NCI-H345 treated with DMSO at 0.1 percent for 48 hours (cell line): ENCODE measurements around the gene HIGD1A.

ENCODE experiments used
- DNase-seq: peaks from one replicate; lab custom pipeline; 2025; ENCODE audit not compliant: unreplicated experiment; lab: John Stamatoyannopoulos, UW

The HIGD1A gene

DNA sequence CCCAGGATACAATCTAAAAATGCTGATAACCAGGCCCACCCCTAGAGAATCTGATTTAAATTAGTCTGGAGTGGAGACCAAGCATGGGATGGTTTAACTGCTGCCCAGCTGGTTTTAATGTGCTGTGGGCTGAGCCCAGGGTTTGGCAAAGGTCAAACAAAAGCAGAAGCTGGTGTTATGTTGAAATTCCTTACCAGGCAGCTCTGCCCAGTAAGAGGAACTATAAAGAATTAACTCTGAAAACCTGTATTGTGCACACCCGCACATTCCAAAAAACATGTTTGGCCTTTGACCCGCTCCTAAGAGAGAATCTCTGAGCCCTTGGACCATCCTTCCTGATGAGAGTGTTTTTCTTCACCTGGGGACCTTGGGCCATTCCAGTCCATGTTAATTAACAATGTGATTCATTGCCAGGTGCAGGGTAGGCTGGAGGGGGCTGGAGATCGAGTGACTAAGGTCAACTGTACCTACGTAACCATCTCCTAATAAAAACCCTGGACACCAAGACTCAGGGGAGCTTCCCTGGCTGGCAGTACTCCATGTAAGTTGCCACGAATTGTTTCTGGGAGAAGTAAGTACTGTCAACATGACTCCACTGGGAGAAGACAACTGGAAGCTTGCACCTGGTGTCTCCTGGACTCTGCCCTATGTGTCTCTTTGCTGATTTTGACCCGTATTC, 42.1 kb downstream of the HIGD1A start:
- no peak for DNase-seq

DNA sequence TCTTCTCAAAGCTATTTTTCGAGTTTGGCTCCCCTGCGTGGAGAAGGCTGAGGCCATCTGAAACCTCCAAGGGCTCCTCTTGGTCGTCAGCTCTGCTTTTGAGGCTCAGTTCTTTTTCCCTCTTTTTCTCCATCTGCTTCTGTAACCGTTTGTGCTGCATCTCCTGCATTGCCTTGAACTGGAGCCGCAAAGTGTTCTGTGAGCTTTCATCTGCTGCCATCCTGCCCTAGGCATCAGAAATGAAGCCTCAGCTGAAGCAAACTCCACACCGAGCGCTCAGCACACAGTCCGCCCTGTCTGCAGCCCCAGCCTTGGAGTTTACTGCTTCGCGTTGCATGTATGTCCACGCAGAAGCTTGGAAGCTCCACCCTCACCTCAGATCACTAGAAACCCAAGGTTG, 46.2 kb downstream of the HIGD1A start:
- DNase-seq, result no peak

DNA sequence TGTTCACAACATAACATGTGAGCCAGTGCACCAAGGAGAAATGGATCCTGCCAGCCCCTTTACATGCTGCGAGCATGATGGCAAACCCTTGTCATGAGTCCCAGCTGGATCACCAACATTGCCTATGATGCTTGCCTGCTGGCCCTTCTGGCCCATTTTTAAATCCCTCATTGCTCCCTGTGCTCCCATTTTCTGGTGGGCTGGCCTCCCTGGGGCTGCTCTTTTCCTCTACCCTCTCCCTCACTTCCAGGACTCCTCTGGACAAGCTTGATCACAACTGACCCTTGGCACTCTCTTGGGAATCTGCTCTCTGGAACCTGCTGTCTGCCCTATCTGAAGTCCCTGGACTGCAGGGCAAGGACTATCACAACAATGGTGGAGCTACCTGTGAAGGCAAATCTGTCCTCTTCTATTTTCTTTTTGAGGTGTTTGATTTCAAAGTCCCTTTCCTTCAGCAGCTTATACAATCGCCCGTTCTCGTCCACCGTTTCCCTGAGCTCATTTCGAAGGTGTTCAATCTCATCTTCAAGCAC, 47.5 kb downstream of the HIGD1A start:
- DNase-seq, result no peak

DNA sequence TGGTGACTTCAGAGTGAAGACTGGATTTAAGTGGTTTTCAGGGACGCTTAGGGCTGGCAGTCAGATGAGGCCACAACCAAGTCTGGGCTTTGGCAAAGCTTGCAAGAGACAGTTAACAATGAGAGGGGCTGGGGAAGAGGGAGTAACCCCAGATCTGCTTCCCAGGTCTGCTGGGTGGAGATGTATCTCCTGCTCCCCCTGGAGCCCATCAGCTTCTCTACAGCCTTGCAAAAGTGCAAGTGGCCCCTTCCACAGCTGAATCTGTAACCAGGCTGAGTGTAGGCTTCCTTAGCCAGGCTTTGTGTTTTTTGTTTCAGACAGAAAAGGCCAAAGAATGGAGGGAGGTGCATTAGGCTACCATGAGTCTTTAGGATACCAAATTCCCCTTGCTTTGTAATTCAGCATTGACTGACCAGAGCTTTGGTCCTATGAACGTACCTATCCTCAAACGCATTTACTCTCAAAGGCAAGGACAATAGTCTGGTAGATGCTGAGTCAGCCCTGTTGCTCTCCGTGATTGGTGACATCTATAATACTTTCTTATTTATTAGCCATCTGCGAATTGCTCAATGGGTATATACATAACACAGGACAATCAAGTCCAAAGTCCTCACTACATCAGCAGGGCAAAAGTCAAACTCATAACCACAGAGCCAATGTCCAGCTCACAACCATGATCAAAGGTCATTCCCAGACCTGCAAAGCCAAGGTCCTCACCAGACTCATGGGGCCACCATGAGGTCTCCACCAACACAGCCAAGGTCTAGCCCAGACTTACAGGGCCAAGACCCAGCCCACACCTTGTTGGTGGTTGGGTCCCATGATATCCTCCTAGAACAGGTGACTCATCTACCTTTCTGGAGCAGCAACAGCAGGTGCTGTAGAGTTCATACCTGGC, 48.4 kb downstream of the HIGD1A start:
- no peak for DNase-seq

DNA sequence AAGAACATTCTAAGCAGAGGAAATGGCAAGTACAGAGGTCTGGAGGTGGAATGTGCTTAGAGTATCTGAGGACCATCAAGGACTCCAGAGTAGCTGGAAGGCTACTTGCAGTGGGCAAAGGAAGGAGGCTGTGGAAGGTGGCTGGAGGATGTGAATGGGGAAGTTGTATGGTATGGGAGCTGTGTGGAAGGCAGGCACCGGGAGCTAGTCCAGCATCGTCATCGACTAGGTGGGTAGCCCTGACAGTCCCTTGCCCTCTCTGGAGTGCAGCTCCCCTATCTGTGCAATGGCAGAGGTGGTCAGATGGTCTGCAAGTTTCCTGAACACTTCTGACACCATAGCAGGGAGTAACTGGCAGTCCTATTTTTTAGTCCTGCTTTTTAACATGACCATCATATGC, 50.5 kb downstream of the HIGD1A start:
- DNase-seq, result no peak

DNA sequence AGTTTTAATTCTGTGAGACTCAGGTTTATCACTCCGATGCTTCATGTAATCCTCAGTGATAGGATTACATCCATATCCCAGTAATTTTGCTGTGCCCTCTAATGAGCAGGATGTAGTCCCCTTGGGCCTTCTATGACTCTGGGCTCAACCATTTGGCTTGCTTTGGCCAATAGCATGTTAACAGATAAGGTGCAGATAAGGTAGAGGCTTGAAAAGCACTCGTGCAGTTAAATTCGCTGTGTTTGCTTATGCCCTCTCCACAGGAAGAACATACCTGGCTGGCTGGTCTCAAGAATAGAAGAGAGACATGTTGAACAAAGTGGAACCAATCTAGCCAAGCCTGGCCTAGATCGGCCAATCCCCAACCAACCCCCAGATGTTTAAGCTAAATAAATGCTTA, 51.3 kb downstream of the HIGD1A start:
- DNase-seq, result no peak

DNA sequence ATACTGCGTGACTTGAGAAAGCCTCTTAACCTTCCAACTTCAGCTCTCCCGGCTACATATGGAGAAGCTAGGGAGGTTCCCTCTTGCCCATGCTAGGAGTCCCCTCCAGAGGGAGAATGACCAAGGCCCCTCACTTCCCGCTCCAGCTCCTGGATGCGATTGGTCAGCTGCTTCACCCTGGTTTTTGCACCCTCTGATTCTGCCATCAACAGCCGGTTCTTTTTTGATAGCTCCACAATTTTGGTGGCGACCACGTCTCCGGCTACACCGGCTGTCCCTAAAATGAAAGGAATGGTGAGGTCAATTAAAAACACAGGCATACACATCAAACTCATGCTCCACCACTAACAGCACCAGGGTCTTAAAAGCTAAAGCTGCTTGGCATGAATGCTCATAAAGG, 51.8 kb downstream of the HIGD1A start:
- no peak for DNase-seq

DNA sequence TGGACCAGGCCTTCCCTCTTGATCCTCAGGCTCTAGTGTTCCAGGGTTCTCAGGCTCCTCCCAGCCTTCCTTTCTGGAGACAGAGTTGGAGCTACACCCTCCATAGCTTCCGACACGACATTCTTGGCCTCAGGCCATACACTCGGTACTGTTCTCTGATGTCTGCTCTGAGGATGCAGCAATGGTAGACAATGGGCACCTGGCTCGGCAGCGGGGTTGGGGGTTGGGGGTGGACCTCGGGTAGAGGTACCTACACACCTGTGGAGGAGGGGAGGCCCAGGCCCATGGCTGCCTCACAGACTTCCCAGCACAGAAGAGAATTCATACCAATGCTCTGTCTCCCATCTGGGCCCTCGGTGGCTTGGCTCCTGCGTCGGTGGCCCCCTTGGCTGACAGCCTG, 52.7 kb downstream of the HIGD1A start:
- no peak for DNase-seq

DNA sequence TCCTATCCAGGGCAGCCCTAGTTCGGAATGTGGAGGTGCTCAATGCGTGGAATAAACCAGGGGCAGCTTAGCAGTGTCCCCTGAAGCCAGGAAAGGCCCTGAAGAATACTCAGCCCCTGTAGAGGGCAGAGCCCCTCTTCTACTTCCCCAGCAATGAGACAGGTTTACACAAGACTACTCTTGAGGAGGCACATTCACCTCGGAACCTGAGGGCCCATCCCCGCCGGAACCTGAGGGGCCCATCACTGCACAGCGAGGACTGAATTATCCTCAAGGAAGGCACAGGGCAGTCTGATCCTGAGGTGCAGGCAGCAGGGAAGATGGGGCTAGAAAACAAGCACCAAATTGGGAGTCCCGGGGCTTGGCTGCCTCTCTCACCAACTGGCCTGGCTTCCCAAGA, 53.5 kb downstream of the HIGD1A start:
- no peak for DNase-seq

DNA sequence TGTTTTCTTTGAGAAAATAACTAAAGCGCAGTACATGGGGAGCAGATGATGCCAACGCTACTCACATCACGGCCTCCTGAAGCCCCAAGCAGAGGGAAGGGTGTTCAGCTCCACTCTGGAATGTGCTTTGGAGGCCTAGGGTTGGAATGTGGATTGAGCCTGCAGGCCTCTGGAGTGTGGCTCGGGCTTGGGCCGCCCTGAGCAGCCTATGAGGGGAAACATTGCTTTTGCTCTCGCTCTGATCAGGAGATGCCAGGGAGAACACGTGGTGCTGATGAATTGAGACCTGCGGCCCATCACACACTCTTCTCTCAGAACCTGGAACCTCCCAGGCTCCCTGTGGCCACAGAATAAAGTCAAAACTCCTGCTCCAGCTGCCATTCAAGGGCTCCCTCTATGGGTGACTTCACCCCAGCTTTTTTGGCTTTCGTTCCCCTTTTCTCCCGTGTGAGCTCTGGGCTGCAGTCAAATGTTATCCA, 54.5 kb downstream of the HIGD1A start:
- no peak for DNase-seq

DNA sequence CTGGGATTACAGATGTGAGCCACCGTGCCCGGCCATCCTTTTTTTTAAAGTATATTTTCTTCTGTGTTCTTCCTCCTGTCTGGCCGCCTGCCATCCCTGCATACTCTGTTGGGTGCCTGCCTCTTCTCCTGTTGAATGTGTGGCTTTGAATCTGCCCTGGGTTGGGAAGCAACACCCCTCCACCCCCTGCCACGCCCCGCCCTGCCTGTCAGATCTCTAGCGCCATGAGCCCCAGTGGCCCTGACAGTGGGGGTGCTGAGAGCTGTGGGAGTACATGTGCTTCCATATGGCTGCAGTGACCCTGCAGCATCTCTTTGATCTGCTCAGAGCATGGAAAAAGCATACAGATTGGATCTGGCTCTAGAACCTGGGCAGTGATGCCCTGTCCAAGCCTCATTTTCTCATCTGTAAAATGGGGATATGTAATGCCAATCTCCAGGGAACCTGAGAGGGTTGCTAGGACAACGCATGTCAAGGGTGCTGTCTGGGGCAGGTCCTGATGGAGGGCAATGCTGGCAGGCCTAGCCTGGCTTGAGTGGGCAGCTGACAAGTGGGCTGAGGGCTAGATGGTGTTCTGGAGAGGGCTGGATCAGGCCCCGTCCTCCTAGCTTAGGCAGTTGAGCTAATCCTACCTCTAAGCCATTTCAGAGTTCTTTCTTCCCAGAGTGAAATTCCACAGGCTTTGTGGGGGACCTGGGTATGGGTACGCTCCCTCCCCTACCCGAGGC, 55.1 kb downstream of the HIGD1A start:
- DNase-seq, result no peak

DNA sequence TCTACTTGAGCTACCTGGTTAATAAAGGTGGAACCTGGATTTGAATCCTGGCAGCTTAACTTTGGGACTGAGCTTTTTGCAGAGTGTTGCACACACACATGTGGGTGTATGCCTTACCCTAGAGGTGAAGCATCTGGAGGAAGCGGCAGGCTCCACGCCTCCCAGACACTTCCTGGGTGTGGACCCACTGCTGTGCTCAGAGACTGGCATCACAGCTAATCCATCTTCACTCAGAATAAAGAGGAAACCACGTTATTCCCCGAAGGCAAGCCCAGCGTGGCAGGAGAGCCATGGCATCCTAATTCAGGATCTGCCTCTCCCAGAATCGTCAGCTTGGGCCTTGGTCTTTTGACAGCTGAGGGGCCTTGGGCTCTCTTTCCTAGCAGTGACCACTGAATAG, 56.7 kb downstream of the HIGD1A start:
- DNase-seq, result no peak

DNA sequence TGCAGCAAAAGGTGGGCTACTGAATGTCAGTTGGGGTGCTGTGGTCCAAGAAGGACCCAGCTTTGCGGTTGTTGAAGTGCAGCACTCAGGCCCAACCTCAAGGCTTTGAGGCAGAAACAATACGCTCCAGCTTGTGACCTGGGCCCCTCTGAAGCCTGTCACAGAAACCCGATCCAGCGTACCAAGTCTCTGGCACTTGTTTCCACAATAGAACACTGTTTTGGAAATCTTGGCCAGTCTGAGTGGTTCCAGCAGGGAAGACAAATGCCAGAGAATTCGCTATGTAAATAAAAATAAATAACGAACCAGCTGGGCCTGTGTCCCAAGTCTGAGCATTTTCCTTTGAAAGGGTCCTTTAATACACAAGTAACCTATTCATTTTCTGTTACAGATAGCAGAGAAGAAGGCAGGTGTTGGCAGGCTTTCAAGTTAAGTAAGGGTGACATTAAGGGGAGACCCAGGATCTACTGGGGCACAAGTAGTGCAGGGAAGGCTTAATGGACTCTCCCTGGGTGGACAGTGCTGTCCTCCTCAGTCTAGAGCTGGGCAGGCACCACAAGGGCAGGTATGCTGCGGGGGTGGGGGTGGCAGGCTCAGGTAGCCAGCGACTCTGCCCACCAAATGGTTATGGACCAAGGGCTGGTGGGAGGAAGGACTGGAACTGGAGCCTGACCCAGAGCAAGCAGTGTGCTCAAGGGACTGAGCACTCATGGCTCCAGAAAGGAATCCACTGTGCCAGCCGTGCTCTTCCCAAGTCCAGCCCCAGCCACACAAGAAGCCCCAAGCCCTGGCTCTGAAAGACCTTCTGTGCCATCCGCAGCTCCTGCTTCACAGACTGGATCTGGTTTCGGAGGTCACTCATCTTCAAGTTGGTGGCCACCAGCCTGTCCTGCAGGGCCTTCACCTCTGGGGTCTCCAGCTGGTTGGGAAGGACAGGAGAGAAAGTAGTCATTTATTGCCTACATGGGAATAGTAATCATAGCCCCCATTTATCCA, 57.5 kb downstream of the HIGD1A start:
- no peak for DNase-seq

DNA sequence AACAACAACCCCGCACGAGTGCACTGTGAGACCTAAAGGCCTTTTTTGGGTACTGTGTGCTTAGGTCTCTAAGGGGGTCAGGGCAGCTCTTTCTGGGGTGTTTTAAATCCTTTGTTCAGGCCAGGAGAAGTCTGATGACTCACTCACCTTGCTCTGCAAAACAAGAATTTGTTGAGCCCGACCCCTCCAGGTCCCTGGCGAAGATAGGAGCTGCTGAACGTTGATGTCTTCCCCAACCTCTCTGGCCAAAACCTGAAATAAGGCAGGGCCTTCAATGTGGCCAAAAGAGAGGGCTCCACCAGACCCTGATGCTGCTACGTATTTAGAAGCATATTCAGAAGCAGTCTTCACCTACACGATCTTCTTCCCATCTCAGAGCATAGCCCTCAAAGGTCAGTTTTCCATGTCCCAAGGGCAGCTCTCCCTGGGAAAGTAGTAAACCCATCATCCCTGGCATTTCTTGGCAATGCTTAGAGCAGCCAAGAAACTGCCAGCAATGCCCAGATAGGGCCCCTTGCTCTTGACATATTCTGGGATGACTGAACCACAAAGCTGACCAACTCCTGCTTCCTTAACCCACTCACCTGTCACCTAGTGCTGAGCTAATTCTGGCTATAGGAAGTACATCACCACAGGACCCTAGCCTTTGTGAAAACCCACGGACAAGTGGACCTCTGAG, 58.4 kb downstream of the HIGD1A start:
- no peak for DNase-seq

DNA sequence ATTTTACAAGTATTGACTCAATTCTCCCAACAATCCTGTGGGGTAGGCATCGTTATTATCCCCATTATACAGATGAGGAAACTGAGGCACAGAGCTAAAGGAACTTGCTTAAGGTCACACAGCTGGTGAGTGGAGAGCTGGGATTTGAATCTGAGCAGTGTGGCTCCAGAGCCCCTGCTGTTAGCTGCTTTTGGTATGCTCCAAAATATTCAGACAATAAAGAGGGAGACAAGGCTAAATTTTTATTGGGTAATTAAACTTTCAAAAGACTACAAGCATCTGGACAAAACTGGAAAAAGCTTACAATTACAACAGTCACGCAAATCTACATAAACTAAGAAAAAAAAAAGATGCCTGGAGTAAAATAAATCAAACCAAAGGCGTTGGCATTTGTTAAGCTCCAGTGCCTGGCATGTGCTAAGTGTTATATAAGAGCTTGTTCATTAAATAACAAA, 59.0 kb downstream of the HIGD1A start:
- DNase-seq, result no peak

DNA sequence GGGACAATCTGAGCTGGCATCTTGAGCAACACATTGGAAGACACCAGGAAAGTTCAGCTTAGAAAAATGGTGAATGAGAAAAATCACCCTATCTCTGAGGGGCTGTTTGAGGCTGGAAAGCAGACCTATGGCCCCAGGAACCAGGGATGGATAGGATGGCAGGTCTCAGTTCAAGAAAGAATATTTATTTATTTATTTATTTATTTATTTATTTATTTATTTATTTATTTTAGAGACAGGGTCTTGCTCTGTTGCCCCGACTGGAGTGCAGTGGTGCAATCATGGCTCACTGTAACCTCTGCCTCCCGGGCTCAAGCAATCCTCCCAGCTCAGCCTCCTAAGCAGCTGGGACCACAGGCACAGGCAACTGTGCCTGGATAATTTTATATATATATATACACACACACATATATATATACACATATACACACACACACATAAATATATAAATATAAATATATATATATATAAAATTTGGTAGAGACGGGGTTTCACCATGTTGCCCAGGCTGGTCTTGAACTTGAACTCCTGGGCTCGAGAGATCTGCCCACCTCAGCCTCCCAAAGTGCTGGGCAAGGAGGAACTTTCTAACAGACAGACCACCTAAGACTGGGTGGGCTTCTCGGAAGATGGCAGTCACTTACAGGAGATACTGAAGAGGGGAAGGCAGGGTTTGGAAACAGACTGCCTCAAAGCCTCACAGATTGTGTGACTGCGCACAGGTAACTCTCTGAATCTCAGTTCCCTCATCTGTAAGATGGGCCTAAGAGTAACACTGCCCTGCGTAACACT, 60.9 kb downstream of the HIGD1A start:
- no peak for DNase-seq

DNA sequence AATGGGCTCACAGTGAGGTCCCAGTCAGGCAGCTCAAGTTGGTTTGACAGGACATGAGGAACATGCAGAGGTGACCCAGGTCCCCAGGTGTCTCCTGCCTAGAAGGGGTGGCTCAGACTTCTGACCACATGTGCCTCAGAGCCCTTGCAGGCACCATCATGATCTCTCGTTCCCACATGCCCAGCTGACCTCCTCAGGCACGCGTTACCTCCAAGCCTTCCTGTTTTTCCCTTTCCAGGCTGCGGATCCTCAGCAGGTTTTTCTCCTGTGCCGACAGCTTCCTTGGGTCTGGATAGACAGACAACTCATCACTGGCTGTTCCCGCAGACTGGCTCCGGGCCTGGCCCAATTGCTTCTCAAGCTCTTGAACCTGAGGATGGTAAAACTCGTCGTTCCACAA, 61.6 kb downstream of the HIGD1A start:
- DNase-seq, result no peak

DNA sequence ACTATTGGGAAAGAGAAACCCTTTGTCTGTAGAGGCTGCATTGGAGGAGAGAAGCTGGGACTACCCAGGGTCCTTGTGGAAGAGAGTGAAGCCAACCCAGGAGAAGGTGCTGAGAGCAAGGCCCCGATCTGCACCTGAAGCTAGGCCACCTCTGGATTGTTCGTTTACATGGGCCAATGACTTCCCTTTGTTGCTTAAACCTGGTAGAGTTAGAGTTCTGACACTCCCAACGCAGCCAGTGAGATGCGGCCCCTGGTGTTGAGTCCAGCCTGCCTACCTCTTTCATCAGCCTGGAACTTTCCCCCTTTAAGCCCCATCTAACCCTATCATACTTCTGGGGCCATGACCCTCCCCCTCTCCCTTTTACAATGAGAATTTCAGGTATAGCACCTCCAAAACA, 62.0 kb downstream of the HIGD1A start:
- DNase-seq, result no peak

DNA sequence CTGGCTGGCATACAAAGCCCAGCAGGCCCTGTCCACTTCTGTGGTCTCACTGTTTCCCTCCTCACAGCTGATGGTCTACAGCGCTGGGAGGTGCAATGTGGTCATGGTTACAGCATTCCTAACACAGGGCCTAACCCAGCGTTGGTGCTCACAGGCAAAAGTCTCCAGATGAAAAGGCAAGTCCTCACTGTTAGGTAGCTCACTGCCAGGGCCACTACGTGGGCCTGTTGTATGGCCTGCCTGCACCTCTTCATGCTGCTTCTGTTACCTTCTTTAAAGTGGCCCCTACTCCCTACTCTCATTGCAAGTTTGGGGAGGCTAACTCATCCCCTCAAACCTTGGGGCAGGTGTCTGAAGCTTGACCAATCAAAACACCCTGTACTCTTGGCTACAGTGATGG, 62.5 kb downstream of the HIGD1A start:
- no peak for DNase-seq
